HUES48 (cell line): ENCODE data around the gene MTF1.
A peak's percentile ranks its signal among the peaks of the same experiment; 100 is the strongest.
"Not testable (repeated sequence)": the region's sequence is repeated elsewhere in the genome, so short reads cannot be mapped to it uniquely, and the experiment has no call there.

Experiments used
- H3K27ac ChIP-seq: one replicate; pipeline ENCODE4 v1.7.0; 2013; ENCODE audit warnings: low read depth, low read length, inconsistent platforms
- H3K27me3 ChIP-seq: 2 replicates; pipeline ENCODE4 v1.6.1; 2013; ENCODE audit warnings: mild to moderate bottlenecking, low read length; ENCODE audit not compliant: control insufficient read depth, insufficient read depth
- H3K36me3 ChIP-seq: 2 replicates; pipeline ENCODE4 v1.6.1; 2013; ENCODE audit warnings: low read length; ENCODE audit not compliant: control insufficient read depth, insufficient read depth
- H3K4me1 ChIP-seq: 2 replicates; pipeline ENCODE4 v1.6.1; 2013; ENCODE audit warnings: mild to moderate bottlenecking, low read length; ENCODE audit not compliant: control insufficient read depth, insufficient read depth
- H3K4me3 ChIP-seq: 2 replicates; pipeline ENCODE4 v1.5.1; 2013; ENCODE audit warnings: mild to moderate bottlenecking, low read depth, low read length
- H3K9ac ChIP-seq: 2 replicates; pipeline ENCODE4 v1.6.1; 2013; ENCODE audit warnings: mild to moderate bottlenecking, low read depth, low read length, moderate library complexity
- H3K9me3 ChIP-seq: 2 replicates; pipeline ENCODE4 v1.6.1; 2013; ENCODE audit warnings: low read length; ENCODE audit not compliant: control insufficient read depth, insufficient read depth

The MTF1 gene

DNA sequence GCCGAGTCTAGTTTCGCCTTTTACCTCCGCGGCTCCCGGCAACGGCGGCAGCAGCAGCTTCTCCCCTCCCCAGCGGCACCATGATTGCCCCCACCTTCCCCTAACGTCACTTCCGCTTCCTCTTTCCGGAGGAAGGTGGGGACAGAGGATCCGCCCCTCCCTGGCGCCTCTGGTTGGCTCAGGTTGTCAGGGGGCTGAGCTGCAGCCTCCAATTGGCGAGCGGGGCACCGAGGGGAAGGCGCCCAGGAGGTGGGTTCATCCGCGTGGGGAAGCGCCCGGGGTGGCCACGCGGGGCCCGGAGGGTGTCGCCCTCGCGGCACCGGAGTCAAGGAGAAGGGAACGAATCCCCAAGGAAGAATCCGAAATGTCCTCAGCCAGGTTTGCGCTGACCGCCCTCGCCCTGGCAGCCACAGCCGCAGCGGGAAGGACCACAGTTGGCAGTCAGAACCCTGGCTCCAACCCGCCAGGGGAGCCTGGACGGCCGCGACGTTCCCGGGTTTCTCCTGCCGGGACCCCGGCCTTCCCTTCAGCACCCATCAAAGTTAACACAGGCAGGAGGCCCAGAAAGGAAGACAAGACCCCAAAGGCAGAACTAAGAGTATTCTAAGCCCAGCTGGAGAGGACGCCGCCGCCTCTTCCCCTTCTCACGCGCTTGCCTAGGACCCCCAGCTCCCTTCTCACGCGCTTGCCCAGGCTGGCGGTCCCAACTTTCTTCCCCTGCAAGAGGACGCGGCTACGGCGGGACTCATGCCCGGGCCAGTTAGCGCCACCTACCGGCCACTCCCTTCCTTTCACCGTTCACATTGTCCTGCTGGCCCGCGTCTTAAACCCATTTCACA is at the start of gene MTF1:
TSS of gene MTF1 (minus strand) at position 86 of the 839 bp plus-strand sequence. CDS start 1,934 bp downstream, outside the sequence.
- Histone ChIP-seq H3K27ac (peak within 1 kb of the TSS; percentile 91), H3K27me3 (no peaks in the 10 kb centered on the region), H3K9me3 (no peaks in the 10 kb centered on the region), H3K4me3 (peak within 1 kb of the TSS; percentile 100), H3K9ac (peak within 1 kb of the TSS; percentile 86), H3K4me1 (0 out of 2 replicates have a peak, but pooled peaks cover 3% of the 10 kb centered on the region), H3K36me3 (peaks cover 39% of the 10 kb centered on the region)

DNA sequence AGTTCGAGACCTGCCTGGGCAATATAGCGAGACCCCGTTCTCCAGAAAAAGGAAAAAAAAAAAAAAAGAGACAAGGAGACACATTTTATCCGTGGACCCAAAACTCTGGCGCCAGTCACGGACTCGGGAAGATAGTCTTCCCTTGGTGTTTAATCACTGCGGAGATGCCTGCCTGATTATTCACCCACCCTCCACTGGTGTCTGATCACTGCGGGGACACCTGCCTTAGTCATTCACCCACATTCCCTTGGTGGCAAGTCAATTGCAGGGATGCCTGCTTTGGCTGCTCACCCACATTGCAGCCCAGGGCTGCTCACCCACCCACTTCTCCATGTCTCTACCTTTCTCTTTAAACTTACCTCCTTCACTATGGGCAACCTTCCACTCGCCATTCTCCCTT is 49.1 kb upstream of the MTF1 start:
- not testable (repeated sequence) for H3K27me3 ChIP-seq, H3K36me3 ChIP-seq, H3K27ac ChIP-seq, H3K4me3 ChIP-seq, H3K4me1 ChIP-seq, H3K9ac ChIP-seq
- peaks cover 27% of the 10 kb centered on the region for H3K9me3 ChIP-seq

- not testable (repeated sequence) for H3K27ac ChIP-seq, H3K9ac ChIP-seq, H3K36me3 ChIP-seq, H3K4me3 ChIP-seq, H3K27me3 ChIP-seq, H3K4me1 ChIP-seq
- H3K9me3 ChIP-seq, result peaks cover 27% of the 10 kb centered on the region
Measured at GRCh38 chr1:37907416-37908125, 48.2 kb upstream of the MTF1 start.

DNA sequence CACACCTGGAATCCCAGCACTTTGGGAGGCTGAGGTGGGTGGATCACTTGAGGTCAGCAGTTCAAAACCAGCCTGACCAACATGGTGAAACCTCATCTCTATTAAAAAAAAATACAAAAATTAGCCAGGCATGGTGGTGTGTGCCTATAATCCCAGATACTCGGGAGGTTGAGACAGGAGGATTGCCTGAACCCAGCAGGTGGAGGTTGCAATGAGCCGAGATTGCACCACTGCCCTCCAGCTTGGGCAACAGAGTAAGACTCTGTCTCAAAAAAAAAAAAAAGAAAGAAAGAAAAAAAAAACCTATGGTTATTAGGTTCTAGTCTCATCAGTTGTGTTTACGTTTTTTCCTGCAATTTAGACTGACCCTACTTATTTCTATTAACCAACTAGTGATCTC is 47.2 kb upstream of the MTF1 start:
- H3K27me3 ChIP-seq, H3K27ac ChIP-seq: not testable (repeated sequence)

DNA sequence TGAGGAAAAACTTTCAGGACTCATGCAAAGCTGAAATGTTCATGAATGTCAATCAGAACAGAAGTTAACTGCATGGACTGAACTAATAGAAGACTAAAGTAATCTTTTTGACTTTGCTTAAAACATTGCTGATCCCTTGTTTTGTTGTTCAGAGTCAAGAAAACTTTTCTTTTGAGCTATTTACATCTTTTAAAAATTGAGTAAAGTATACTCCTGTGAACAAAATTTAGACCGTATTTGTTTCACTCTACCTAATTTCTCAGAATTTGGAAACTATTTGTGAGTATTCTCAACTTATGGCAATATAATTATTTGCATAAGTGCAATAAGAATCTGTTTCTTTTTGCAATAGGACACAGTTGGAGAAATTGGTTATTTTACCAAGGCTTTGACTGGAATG is 46.3 kb upstream of the MTF1 start:
- no peak overlapping the region for H3K27ac ChIP-seq
- H3K9ac ChIP-seq, result no peak overlapping the region
- H3K27me3 ChIP-seq, result no peaks in the 10 kb centered on the region
- peaks cover 27% of the 10 kb centered on the region for H3K9me3 ChIP-seq
- no peak overlapping the region for H3K4me3 ChIP-seq
- no peaks in the 10 kb centered on the region for H3K4me1 ChIP-seq
- H3K36me3 ChIP-seq, result no peaks in the 10 kb centered on the region

More for the DNA sequence above, 47.2 kb upstream of the MTF1 start:
- not testable (repeated sequence) for H3K4me3 ChIP-seq, H3K9ac ChIP-seq, H3K36me3 ChIP-seq, H3K4me1 ChIP-seq
- peaks cover 27% of the 10 kb centered on the region for H3K9me3 ChIP-seq

GRCh38 chr1:37903921-37904320 is 44.5 kb upstream of the MTF1 start:
- H3K27me3 ChIP-seq, H3K27ac ChIP-seq, H3K36me3 ChIP-seq, H3K9ac ChIP-seq, H3K4me1 ChIP-seq, H3K4me3 ChIP-seq: not testable (repeated sequence)
- peaks cover 27% of the 10 kb centered on the region for H3K9me3 ChIP-seq

- no peak overlapping the region for H3K4me3 ChIP-seq
- H3K27ac ChIP-seq, result no peak overlapping the region
- no peaks in the 10 kb centered on the region for H3K36me3 ChIP-seq
- H3K27me3 ChIP-seq, result no peaks in the 10 kb centered on the region
- H3K4me1 ChIP-seq, result no peaks in the 10 kb centered on the region
- no peak overlapping the region for H3K9ac ChIP-seq
- peaks cover 23% of the 10 kb centered on the region for H3K9me3 ChIP-seq
Measured at GRCh38 chr1:37902983-37903382, 43.6 kb upstream of the MTF1 start.

- Histone ChIP-seq H3K27me3 (no peaks in the 10 kb centered on the region), H3K27ac (no peak overlapping the region), H3K9ac (no peak overlapping the region), H3K9me3 (peaks cover 14% of the 10 kb centered on the region), H3K4me3 (no peak overlapping the region), H3K4me1 (no peaks in the 10 kb centered on the region), H3K36me3 (no peaks in the 10 kb centered on the region)
Measured at GRCh38 chr1:37901893-37902225, 42.5 kb upstream of the MTF1 start.

DNA sequence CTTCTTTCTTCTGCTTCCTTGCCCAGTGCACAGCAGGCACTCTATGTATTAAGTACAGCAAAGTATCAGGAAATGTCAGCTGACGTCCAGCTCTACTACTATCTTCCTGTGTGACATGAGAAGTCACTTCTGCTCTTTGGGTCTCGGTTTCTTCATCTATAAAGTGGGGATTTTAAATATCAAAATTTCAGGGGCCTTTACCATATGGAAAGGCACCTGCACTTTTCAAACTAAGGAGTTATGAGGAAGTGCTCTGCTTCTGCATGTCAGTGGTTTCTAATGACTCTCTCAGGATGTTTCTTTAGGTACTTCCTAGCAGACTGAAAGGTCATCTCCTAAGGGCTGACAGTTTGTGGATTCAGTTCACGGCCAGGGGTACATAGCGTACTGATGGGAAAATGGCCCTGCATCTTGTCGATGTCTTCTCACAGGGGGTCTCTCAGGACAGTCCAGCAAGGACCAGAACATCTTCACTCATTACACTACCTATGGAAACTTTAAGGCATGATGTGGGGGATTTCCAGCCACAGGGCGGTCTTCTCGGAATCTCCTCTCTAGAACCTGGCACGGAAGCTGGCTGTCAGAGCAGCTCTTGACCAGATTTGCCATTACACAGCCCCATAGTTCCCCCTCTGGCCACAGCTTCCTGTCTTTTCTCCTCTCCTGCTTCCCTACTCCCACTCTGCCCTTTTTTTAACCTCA is 42.0 kb upstream of the MTF1 start:
- no peaks in the 10 kb centered on the region for H3K27me3 ChIP-seq
- no peaks in the 10 kb centered on the region for H3K36me3 ChIP-seq
- H3K9ac ChIP-seq, result no peak overlapping the region
- H3K4me1 ChIP-seq, result no peaks in the 10 kb centered on the region
- H3K27ac ChIP-seq, result no peak overlapping the region
- no peak overlapping the region for H3K4me3 ChIP-seq
- H3K9me3 ChIP-seq, result peaks cover 10% of the 10 kb centered on the region

- not testable (repeated sequence) for H3K4me1 ChIP-seq, H3K9me3 ChIP-seq, H3K27ac ChIP-seq, H3K36me3 ChIP-seq, H3K4me3 ChIP-seq, H3K27me3 ChIP-seq, H3K9ac ChIP-seq
Measured at GRCh38 chr1:37897563-37897962, 38.2 kb upstream of the MTF1 start.

- no peaks in the 10 kb centered on the region; the same call in 1 of the 2 replicates for H3K9me3 ChIP-seq
- H3K36me3 ChIP-seq, result peaks cover 16% of the 10 kb centered on the region
- H3K4me1 ChIP-seq, result no peaks in the 10 kb centered on the region
- no peak overlapping the region for H3K9ac ChIP-seq
- no peak overlapping the region for H3K27ac ChIP-seq
- H3K4me3 ChIP-seq, result no peak overlapping the region
- H3K27me3 ChIP-seq, result no peaks in the 10 kb centered on the region
Measured at GRCh38 chr1:37893673-37894072, 34.3 kb upstream of the MTF1 start.
